HG02840 (cell line): Measurements from ENCODE around the gene F7.

ENCODE experiments used
- ATAC-seq: cut with Tn5 transposase; IDR thresholded peaks from one replicate; pipeline ENCODE4 v1.9.1; 2021; ENCODE audit warnings: mild to moderate bottlenecking, moderate library complexity, moderate number of reproducible peaks; ENCODE audit not compliant: unreplicated experiment, low FRiP score

Gene F7

DNA sequence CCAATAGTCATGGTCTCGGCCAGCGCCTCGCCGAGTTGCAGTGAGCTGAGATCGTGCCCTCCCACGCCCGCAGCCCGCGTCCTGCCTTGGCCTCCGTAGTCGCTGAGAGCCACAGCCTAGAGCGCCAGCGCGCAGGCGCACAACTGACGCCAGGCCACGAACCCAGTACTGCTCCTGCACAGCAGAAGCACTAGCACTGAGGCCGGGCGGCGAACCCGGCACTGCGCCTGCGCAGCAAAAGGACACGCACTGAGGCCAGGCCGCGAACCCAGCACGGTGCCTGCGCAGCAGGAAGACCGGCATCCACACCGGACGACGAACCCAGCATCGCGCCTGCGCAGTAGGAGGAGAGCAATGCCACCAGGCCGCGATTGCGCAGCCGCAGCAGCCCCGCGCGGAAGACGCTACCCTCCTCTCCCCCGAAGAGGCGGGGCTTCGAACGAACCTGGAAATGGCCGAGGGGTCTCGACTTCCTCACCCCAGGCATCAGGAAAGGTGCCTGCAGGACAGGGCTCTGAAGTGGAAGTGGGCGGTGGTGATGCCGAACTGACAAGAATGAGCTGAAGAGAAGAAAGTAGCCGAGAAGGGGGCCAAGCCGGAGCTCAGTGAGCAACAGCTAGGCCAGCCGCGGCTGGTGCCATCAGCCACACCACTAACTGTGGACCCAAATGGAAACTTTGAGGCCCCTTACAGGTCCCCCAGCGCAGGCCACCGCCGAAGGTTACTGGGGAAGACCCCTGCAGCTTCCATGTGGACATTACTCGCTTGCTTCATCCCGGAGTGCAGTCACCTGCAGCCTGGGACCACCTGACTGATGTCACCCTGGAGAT lies 24.5 kb downstream of the F7 start:
- no peak for ATAC-seq

DNA sequence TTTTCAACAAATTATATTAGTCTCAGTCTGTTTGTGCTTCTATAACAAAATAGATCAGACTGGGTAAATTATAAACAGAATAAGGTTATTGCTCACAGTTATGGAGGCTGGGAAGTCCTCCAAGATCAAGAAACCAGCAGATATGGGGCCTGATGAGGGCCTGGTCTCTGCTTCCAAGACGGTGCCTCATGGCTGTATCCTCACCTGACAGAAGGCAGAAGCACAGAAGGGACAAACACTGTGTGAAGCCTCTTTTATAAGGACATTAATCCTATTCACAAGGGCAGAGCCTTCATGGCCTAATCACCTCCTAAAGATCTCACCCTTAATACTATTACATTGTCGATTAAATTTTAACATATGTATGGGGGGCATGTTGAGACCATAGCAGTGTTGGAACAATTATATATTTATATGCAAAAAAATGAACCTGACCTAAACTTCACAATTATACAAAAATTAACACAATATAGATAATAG lies 29.7 kb downstream of the F7 start:
- ATAC-seq = no peak

DNA sequence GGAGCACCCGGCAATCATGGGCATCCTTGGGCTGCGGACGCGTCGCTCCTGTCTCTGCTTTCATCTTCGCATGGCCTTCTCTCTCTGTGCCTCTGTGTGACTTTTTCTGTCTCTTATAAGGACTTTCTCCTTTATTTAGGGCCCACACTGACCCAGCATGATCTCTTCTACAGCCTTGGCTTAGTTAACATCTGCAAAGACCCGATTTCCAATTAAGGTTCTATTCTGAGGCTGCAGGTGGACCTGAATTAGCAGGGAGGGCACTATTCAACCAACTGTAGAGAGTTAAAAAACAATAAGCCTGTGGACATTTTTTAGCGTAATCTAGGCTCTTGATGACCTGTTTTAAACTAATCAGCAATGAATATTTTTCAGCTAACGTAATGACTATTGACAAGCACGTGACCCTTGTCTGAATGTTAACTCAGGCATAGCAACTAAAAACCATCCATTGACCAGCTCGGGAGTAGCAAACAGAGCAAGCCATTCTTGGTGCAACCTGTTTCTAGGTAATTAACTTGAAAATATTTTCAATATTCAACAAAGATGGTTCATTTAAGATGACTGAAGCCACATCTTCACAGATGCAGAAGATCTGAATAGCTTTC lies 32.2 kb downstream of the F7 start:
- no peak for ATAC-seq

DNA sequence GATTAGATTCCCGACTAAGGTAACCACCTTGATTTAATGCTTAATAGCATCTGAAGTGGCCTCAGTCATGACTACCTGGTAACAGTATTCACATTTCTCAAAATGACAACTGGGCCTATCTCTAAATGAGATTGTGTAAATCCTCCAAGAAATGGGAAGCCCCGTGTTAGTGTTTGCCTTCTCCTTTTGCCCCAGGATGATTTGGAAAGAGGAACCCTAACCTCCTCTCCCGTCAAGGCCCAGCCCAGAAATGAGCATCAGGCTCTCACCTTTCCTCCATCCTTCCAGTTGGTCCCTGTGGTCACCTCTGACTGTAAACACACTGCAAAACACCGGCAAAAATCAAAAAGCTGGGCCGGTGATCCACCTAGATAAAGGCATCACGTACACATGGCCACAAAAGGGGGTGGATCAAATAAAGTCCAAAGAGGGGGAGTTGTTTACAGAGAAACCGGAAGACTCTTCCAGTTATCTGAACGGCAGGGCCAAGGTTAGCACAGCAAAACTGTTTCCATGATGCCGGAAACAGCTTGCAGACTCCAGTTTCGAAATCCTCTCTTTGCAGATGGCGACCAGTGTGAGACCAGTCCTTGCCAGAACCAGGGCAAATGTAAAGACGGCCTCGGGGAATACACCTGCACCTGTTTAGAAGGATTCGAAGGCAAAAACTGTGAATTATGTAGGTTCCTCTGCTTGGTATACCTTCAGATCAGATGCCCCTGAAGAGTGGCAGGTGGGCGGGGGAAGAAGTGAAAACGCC lies 33.4 kb downstream of the F7 start:
- ATAC-seq = no peak

DNA sequence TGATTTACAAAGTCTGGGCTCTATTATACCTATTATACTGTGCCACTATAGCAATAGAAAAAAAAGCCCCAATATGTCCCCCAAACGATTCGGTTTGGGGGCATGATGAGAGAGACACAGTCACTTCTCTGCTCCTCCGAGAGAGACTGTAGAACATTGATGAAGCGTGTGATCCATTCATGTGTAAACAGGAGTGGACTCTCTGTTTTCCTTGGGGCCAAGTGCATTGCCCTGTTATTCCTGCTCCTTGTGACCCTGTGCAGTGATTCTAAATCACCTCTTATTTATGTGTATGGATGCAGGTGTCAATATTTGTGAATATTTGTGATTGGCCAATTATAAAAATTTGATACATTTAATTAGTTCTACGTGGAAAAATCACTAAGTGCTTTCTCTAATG lies 34.0 kb downstream of the F7 start:
- no peak for ATAC-seq

DNA sequence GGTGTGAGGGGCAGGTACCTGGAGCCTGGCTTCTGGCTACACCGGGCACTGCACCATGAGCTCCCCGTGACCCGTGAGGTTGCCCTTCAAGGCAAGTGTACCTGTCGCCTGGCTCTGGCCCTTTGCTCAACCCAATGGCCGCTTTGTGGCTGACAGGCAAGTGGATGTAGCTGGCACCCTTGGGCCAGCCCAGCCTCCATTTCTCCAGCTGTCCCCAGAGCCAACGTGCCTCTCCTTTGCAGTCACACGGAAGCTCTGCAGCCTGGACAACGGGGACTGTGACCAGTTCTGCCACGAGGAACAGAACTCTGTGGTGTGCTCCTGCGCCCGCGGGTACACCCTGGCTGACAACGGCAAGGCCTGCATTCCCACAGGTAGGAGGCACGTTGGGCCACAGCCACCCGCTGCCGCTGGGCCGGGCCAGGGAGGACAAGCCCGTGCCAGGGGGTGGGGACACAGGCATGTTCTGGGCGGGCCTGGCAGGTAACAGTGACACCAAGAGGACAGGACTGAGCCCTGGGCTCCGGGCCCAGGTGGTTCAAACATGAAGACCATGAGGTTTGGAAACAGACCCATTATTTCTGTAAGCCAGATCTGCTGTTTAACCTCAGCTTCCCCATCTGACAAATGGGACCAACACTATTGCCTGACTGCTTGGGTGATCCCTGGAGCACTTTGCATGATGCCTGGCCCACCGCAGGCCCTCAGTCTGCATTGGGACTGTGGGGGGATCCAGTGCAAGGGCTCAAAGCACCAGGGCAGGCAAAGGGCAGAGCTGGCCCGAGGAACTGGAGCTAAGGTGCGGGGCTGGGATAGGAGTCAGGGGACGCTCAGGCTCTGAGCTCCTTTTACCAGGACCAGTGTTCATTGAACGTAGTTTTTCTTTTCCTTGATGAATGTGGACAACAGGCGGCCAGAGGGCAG lies 35.3 kb downstream of the F7 start:
- ATAC-seq = no peak

DNA sequence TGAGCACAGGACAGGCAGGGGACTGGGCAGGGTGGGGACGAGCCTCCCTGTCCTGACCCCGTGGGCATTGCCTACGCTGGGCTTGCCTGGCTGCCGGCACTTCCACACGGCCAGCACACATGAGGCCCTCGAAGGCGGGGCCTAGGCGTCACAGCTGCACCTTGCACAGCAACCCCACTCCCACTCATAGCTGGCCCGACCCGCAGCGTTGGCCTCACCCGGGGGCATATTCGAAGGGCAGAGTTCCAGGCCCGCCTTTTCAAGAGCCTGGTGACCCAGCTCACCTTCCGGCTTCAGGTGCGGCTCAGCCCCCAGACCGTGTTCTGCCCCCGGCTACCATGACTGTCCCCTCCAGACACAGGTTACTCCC lies 36.0 kb downstream of the F7 start:
- ATAC-seq = no peak

DNA sequence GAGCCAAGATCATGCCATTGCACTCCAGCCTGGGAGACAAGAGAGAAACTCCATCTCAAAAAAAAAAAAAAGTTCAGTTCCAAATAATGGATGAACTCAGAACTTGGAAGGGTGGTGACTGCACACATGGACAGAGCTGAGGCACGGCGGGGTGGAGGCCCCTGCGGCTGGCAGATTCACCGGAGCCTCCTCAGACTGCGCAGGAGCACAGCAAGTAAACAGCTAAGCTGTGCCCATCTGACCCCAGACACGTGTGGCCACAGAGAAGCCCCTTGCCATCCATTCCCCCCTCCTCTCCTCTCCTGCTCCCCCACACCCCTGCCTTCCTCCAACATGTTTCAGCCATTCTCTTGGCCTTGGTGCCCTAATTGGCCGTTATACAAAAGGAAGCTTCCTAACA lies 37.3 kb downstream of the F7 start:
- no peak for ATAC-seq

DNA sequence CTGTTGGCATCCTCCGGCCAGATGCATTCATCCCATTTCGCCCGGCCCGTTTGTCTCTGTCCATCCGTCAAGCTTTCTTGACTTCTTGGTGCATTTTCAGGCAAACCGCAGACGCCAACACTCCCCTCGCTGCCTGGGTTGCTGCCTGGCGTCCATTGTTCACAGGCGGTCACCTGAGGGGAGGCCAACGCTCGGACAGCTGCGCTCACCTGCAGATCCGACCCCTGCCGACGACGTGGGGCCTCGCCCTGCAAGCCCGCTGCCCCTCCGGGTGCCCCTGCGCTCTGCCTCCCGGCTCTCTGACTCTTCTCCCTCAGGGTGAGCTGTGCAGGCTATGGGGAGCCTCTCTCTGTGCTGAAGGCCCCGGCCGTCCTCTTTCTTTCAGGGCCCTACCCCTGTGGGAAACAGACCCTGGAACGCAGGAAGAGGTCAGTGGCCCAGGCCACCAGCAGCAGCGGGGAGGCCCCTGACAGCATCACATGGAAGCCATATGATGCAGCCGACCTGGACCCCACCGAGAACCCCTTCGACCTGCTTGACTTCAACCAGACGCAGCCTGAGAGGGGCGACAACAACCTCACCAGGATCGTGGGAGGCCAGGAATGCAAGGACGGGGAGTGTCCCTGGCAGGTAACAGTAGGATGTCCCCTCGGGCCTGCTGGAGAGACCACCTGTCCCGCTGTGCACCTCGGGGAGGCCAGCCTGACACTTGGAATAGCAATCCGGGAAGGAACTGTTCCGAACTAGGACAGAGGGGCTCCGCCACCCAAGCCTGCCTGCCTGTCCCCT lies 38.1 kb downstream of the F7 start:
- ATAC-seq = no peak

DNA sequence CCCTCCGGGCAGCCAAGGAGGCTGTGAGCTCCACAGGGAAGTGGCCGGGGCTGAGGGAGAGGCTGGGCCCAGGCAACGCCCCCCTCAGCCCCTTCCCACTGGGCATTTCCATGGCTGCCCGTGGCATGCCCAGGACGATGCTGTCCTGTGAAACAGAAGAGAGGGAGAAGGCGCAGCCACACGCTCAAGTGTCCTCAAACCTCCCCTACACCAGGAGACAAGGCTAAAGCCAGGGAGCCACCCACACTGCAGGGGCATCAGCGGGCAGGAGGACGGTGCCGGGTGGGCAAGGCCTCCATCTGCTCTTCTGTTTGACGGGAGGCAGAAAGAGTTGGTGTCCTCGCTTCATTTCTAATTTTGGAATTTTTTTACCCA lies 38.7 kb downstream of the F7 start:
- no peak for ATAC-seq

DNA sequence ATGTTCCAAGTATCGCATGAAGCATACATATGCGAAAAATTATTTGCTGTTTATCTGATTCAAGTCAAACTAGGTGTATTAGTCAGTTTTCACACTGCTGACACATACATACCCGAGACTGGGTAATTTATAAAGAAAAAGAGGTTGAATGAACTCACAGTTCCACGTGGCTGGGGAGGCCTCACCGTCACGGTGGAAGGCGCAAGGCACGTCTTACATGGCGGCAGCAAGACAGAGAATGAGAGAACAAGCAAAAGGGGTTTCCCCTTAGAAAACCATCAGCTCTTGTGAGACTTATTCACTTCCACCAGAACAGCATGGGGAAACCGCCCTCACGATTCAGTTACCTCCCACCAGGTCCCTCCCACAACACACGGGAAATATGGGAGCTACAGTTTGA lies 39.9 kb downstream of the F7 start:
- ATAC-seq = no peak

DNA sequence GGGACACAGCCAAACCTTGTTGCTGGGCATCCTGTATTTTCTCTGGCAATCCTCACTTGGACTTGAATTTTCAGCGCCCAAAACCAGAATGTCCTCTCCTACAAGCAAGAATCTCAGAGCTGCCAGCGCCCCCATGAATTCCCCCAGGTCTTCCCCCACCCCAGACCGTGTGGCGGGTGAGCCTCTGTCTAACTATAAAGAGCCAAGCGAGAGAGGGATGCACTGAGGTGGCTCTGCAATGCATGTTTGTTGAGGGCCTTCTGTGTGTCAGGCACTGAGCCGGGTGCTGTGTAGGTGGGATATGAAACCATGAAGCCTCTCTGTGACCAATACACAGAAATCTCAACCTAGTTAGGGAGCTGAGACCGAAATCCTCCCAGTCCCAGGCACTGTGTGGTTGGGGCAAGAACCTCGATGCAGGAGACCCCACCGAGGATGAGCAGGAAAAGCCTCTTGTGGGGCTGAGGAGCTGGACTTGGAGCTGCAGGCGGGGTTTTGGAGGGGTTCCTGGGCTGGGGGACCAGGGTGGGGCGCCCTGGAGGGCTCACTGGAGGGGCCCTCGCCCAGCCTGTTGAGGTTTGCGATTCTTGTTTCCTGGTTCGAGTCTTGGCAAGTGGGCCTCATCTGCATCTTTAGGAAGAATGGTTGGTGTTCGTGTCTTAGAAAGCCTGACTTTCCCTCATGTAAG lies 40.5 kb downstream of the F7 start:
- no peak for ATAC-seq

DNA sequence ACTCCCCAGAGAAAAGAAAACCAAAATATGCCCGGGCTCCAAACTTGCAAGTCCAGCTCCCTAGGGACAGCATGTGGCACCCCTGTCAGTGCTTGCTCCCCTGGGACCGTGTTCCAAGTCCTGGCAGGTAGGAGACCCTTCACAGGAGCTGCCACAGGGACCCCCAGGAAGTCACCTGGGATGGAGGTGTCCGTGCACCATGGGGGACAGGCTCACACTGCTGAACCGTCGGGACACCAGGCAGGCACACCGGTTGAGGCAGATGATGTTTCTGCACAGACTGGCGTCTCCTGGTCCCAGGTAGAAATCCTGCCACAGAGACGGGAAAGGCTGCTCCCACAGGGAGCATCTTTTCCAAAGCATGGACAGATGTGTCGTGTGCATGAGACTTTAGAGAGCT lies 41.2 kb downstream of the F7 start:
- no peak for ATAC-seq

DNA sequence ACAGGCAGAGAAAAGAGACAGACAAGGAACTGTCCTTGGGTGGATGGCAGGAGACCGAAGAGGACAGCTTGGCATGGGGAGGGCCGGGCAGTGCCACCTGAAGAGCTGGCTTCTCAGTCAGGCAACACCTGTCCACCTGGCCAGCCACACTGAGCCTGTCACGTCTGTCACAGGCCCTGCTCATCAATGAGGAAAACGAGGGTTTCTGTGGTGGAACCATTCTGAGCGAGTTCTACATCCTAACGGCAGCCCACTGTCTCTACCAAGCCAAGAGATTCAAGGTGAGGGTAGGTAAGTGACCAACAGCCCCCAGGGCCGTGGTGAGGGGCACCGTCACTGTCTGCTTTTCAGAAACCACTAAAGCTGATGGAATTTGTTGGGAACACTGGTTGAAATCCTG lies 41.6 kb downstream of the F7 start:
- no peak for ATAC-seq

DNA sequence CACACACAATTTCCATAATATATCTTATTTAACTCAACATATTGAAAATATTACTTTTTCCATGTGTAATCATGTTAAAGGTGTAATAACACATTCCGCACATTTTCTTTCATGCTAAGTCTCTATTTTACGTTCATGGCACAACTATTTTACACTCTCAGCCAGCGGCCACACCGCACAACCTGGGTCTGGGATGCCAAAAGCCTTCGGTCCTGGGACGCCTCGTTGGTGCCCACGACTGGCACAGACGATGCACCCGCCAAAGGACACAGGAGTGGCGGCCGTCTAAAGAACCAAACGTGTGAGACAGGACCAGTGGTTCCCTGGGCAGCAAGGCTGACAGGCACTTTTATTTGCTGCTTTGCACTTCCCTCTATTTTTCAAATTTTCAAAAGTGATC lies 42.8 kb downstream of the F7 start:
- no peak for ATAC-seq

DNA sequence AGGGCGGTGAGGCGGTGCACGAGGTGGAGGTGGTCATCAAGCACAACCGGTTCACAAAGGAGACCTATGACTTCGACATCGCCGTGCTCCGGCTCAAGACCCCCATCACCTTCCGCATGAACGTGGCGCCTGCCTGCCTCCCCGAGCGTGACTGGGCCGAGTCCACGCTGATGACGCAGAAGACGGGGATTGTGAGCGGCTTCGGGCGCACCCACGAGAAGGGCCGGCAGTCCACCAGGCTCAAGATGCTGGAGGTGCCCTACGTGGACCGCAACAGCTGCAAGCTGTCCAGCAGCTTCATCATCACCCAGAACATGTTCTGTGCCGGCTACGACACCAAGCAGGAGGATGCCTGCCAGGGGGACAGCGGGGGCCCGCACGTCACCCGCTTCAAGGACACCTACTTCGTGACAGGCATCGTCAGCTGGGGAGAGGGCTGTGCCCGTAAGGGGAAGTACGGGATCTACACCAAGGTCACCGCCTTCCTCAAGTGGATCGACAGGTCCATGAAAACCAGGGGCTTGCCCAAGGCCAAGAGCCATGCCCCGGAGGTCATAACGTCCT lies 43.4 kb downstream of the F7 start:
- no peak for ATAC-seq

DNA sequence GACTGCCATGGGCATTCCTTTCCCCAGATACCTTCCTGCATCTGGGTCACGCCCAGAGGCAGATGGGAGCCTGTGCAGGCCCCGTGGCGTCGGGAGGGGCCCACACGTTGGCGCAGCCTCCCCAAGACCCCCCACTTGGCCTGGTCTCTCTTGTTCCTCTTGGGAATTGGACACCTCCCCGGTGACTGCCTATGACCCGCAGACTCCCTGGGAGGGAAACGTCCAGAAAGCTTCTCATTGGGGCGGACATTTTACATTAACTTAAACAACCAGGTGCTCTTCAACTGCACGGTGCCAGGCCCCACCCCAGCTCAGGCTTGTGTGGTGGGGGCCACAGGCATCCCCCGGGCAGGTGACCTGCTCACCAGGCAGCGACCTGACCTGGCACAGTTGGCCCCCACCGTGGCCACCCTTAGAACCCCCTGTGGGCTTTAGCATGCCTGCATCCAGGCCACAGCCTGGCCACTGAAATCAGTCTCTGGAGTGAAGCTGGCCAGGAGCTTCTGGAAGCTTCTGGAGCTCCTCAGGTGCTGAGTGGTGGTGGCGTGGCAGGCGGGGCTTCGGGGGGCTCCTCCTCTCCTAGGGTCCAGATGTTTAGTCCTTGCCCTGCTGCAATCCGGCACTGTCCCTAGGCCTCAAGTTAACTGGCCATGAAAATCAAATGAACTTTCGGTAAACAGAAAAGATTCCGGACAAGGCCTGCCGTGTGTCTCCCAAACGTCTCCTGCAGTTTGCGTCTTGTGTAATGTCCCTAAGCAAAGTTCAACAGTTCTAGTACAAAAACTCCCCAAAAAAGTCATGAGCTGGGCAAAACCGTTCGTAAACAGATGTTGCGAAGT lies 44.3 kb downstream of the F7 start:
- ATAC-seq = no peak
